IPS-18a (cell line): ENCODE results near the gene OSTC.

ENCODE experiments used
- H3K27ac ChIP-seq: one replicate; pipeline ENCODE4 v1.5.1; 2013; ENCODE audit warnings: low read length
- H3K27me3 ChIP-seq: one replicate; pipeline ENCODE4 v1.6.1; 2013; ENCODE audit warnings: mild to moderate bottlenecking, low read length; ENCODE audit not compliant: control insufficient read depth, insufficient read depth
- H3K36me3 ChIP-seq: one replicate; pipeline ENCODE4 v1.6.1; 2013; ENCODE audit warnings: low read depth, low read length; ENCODE audit not compliant: control insufficient read depth
- H3K4me1 ChIP-seq: one replicate; pipeline ENCODE4 v1.6.1; 2013; ENCODE audit warnings: low read depth, low read length; ENCODE audit not compliant: control insufficient read depth
- H3K4me3 ChIP-seq: one replicate; pipeline ENCODE4 v1.5.1; 2013; ENCODE audit warnings: low read length
- H3K9ac ChIP-seq: one replicate; pipeline ENCODE4 v1.6.1; 2013; ENCODE audit warnings: mild to moderate bottlenecking, low read length, moderate library complexity
- H3K9me3 ChIP-seq: one replicate; pipeline ENCODE4 v1.6.1; 2013; ENCODE audit warnings: low read depth, low read length; ENCODE audit not compliant: control insufficient read depth

Gene OSTC

GRCh38 chr4:108650212-108651013, at the start of gene OSTC:
TSS of gene OSTC (plus strand) at chr4:108650599. CDS start at chr4:108650656, 57 bp downstream.
- H3K36me3 ChIP-seq: no peaks in the 10 kb centered on the region
- H3K27ac ChIP-seq: peak within 1 kb of the TSS; percentile 81
- no peaks in the 10 kb centered on the region for H3K9me3 ChIP-seq
- no peaks in the 10 kb centered on the region for H3K4me1 ChIP-seq
- peak within 1 kb of the TSS; percentile 90 for H3K9ac ChIP-seq
- no peaks in the 10 kb centered on the region for H3K27me3 ChIP-seq
- peak within 1 kb of the TSS; percentile 98 for H3K4me3 ChIP-seq

- H3K9ac ChIP-seq: no peak overlapping the region
- H3K4me3 ChIP-seq: no peak overlapping the region
These were observed 49.3 kb upstream of the OSTC start for GRCh38 chr4:108601106-108601505.

GRCh38 chr4:108601532-108601931, 48.9 kb upstream of the OSTC start:
- no peaks in the 10 kb centered on the region for H3K4me1 ChIP-seq
- H3K9ac ChIP-seq: no peak overlapping the region
- H3K4me3 ChIP-seq: no peak overlapping the region
- H3K36me3 ChIP-seq: no peaks in the 10 kb centered on the region
- H3K27ac ChIP-seq: no peak overlapping the region
- H3K27me3 ChIP-seq: no peaks in the 10 kb centered on the region
- no peaks in the 10 kb centered on the region for H3K9me3 ChIP-seq

More at GRCh38 chr4:108601106-108601505, 49.3 kb upstream of the OSTC start:
- H3K36me3 ChIP-seq: no peaks in the 10 kb centered on the region
- no peaks in the 10 kb centered on the region for H3K9me3 ChIP-seq
- H3K27ac ChIP-seq: no peak overlapping the region
- H3K27me3 ChIP-seq: no peaks in the 10 kb centered on the region
- no peaks in the 10 kb centered on the region for H3K4me1 ChIP-seq

- Histone ChIP-seq H3K27me3 (no peaks in the 10 kb centered on the region), H3K4me3 (no peak overlapping the region), H3K9me3 (no peaks in the 10 kb centered on the region), H3K27ac (no peak overlapping the region), H3K4me1 (no peaks in the 10 kb centered on the region), H3K36me3 (no peaks in the 10 kb centered on the region), H3K9ac (no peak overlapping the region)
These were observed 48.2 kb upstream of the OSTC start for GRCh38 chr4:108602163-108602562.

GRCh38 chr4:108607079-108607815, 43.2 kb upstream of the OSTC start:
- Histone ChIP-seq H3K36me3 (no peaks in the 10 kb centered on the region), H3K9ac (no peak overlapping the region), H3K27ac (no peak overlapping the region), H3K9me3 (no peaks in the 10 kb centered on the region), H3K27me3 (no peaks in the 10 kb centered on the region), H3K4me1 (no peaks in the 10 kb centered on the region), H3K4me3 (no peak overlapping the region)

GRCh38 chr4:108611365-108611764, 39.0 kb upstream of the OSTC start:
- no peaks in the 10 kb centered on the region for H3K27me3 ChIP-seq
- H3K36me3 ChIP-seq: no peaks in the 10 kb centered on the region
- H3K4me3 ChIP-seq: no peak overlapping the region
- H3K4me1 ChIP-seq: no peaks in the 10 kb centered on the region
- H3K9ac ChIP-seq: no peak overlapping the region
- H3K27ac ChIP-seq: no peak overlapping the region
- no peaks in the 10 kb centered on the region for H3K9me3 ChIP-seq

- H3K9ac ChIP-seq: no peak overlapping the region
- H3K9me3 ChIP-seq: no peaks in the 10 kb centered on the region
- H3K4me1 ChIP-seq: no peaks in the 10 kb centered on the region
- H3K4me3 ChIP-seq: no peak overlapping the region
- H3K36me3 ChIP-seq: no peaks in the 10 kb centered on the region
- no peak overlapping the region for H3K27ac ChIP-seq
- no peaks in the 10 kb centered on the region for H3K27me3 ChIP-seq
These were observed 38.0 kb upstream of the OSTC start for GRCh38 chr4:108612365-108612764.

- peak overlapping the region; percentile 91 for H3K4me3 ChIP-seq
- H3K27me3 ChIP-seq: no peaks in the 10 kb centered on the region
- no peaks in the 10 kb centered on the region for H3K4me1 ChIP-seq
- no peaks in the 10 kb centered on the region for H3K9me3 ChIP-seq
- no peak overlapping the region for H3K9ac ChIP-seq
- H3K27ac ChIP-seq: no peak overlapping the region
- peaks cover 32% of the 10 kb centered on the region for H3K36me3 ChIP-seq
These were observed 30.9 kb upstream of the OSTC start for GRCh38 chr4:108619372-108620100.

- peak within 1 kb of the TSS; percentile 91 for H3K4me3 ChIP-seq
- no peaks in the 10 kb centered on the region for H3K9me3 ChIP-seq
- peak within 1 kb of the TSS; percentile 96 for H3K9ac ChIP-seq
- H3K4me1 ChIP-seq: no peaks in the 10 kb centered on the region
- peaks cover 40% of the 10 kb centered on the region for H3K36me3 ChIP-seq
- H3K27me3 ChIP-seq: no peaks in the 10 kb centered on the region
- H3K27ac ChIP-seq: peak within 1 kb of the TSS; percentile 66
These were observed 30.1 kb upstream of the OSTC start, which contains the start of gene RPL34 for GRCh38 chr4:108620101-108620932. TSS of gene RPL34 (plus strand) at chr4:108620576. CDS start at chr4:108621960, 1,384 bp downstream.

GRCh38 chr4:108620933-108621905, 29.2 kb upstream of the OSTC start:
- Histone ChIP-seq H3K36me3 (peaks cover 49% of the 10 kb centered on the region), H3K4me3 (peak overlapping the region; percentile 91), H3K27me3 (no peaks in the 10 kb centered on the region), H3K27ac (peak overlapping the region; percentile 66), H3K9me3 (no peaks in the 10 kb centered on the region), H3K9ac (peak overlapping the region; percentile 96), H3K4me1 (no peaks in the 10 kb centered on the region)
